C1 segment of cervical spinal cord (tissue), 14 donors: ENCODE measurements around the gene SH3BGRL3.

Source experiments
- DNase-seq, 14 donors: peaks; one replicate each; lab custom pipeline; 2025; lab: John Stamatoyannopoulos, UW

Gene SH3BGRL3

DNA sequence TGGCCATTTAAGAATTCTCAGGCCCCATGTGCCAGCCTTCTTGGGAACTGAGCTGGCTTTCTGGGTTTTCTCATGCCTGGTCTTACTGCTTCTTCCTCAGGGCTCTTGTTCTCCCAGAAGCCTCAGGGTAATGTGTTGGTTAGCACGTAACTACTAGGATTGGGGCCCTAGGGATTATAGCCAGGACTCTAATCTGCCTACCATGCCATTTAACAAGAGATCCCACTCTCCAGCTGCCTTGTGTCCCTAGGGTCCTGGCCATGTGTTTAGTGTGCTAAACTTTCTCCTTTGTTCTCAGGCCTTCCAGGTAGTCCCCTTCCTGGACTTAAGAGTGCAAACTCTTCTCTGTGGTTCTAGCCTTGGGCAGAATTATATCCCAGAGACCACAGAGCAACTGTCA is 2.2 kb upstream of the SH3BGRL3 start:
- DNase-seq, result no peak

DNA sequence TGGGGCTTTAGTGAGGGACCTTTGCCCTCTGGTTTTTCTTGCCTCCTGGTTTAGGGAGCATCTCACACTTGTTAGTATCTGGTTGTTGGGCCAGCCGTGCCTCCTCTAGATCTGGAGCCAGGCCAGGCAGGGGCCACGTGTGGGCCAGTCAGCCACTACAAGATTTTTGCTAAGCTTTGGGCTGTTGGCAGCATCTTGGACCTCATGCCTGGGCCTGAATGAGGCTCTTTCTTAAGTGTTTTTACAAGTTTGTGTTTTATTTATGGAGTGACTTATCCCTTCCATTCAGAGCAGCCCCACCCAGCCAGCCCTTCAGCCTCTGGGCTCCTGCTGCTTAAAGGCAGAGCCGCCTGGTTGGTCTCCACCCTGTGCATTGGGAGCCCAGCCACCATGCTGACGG is 1.6 kb upstream of the SH3BGRL3 start:
- peak in 5 of 14 donors; percentile 19 to 58 (median 27) for DNase-seq

DNA sequence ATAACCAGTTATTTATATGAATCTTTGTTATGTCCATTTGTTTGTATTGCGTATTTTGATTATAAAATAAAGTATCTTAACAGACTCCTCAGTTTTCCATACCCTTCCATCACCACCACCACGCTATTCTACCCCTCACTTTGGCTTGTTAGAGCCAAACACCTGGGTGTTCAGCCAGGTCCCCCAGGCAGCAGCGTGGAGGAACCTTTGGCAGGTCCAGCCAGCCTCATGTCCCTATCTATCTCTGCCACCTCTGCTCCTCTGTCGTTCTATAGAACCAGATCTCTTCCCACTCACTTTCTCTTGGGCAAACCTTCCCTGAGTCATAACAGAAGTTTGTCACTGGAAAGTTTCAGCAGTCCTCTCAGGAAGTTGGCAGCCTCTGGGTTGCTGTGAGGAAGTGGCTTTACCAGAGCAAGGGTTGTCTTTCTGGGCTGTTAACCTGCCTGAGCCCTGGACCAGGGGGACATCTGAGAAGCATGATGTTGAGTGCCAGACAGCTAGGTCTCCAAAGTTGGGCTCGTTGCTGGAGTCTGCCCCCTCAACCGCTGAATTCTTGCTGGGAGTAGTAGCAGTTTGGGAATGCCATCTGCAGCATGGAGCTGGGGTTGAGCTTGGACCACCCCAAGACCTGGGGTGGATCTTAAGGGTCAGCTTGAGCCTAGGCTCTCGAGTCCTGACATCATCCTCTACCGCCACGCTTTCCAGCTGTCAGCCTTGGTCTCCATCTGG is 996 bp upstream of the SH3BGRL3 start:
- DNase-seq, result peak in 2 of 14 donors; percentile 18 to 22

DNA sequence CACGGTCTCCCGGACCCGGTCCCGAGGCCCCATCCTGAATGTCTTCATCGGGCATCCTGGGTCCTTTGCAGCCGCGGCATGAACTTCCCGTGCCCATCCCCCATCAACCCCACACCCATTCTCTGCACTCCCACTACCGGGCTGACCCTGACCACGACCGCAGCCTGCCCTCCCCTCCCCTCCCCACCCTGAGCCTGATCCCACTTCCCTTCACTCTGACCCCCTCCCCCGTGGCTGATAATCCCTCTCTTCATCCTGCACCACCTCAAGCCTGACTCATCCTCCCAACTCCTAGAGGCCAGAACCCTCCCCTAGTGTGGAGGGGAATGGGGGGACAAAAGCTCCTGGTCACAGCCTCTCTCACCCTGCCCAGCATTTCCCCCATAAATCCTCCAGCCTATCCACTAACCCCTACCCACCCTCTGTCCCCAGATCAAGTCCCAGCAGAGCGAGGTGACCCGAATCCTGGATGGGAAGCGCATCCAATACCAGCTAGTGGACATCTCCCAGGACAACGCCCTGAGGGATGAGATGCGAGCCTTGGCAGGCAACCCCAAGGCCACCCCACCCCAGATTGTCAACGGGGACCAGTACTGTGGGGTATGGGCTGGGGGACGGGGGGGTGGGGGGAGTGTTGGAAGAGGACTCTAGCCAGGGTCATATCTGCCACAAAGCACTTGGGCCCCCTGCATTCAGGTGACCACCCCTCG is 602 bp downstream of the SH3BGRL3 start:
- peak in 2 of 14 donors; percentile 29 to 43 for DNase-seq

DNA sequence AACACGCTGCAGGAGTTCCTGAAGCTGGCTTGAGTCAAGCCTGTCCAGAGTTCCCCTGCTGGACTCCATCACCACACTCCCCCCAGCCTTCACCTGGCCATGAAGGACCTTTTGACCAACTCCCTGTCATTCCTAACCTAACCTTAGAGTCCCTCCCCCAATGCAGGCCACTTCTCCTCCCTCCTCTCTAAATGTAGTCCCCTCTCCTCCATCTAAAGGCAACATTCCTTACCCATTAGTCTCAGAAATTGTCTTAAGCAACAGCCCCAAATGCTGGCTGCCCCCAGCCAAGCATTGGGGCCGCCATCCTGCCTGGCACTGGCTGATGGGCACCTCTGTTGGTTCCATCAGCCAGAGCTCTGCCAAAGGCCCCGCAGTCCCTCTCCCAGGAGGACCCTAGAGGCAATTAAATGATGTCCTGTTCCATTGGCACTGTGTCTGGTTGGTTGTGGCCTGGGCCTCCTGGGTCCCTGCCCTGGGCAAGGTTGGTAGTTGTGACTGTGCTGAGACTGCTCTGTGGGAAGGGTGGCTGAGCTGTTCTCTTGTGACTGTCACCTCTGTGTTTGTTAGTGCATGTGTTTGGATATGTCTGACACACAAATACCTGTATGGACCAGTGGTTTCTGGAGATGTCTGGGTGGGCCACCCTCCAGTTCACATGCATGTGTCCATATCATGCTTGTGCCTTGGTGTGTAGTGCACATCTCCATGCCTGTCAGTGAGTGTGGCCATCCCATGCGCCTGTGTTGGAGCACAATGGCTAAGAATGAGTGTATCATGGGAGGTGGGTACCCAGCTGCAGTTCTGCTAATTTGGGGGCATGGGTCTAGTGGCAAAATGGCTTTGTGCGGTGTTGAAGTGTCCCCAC is 1.4 kb downstream of the SH3BGRL3 start:
- DNase-seq, result no peak

DNA sequence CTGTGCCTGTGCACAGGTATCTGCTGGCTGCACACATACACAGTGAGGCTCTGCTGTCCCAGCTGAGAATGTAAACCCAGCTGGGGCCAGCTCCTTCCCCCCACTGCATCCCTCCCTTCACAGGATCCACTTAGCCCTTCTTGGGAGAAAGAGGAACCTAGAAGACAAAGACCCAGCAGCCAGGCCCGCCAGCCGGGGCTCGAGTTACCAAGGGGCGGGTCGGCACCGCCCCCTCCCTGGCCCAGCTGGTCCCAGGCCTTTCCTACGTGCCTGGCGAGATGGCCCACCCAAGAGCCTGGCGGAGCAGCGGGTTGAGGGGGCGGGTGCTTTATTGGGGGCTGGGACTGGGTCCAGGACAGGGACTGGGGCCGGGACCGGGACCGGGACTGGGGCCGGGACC is 2.1 kb downstream of the SH3BGRL3 start:
- DNase-seq, result no peak

DNA sequence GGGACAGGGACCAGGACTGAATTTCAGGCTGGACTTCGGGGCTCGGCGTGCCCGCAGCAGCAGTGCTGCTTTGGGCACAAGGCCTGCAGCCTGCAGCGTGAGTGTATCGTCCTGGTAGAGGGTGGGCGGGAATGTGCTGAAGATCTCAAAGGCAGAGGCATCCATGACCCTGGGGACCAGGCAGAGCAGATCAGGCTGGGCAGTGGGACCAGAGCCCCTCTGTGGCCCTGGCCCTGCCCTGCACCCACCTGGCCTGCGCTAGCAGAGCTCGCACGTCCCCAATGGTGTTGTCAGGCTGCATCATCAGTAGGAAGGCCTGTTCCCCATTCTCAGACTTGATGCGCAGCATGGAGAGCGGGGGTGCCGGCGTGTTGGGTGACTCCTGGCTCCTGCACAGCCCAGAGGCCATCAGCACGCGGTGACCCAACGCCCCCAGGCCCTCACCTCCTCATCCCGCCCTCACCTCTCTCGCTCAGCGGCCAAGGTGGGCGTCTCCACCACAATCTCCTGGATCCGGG is 2.6 kb downstream of the SH3BGRL3 start:
- DNase-seq, result no peak

DNA sequence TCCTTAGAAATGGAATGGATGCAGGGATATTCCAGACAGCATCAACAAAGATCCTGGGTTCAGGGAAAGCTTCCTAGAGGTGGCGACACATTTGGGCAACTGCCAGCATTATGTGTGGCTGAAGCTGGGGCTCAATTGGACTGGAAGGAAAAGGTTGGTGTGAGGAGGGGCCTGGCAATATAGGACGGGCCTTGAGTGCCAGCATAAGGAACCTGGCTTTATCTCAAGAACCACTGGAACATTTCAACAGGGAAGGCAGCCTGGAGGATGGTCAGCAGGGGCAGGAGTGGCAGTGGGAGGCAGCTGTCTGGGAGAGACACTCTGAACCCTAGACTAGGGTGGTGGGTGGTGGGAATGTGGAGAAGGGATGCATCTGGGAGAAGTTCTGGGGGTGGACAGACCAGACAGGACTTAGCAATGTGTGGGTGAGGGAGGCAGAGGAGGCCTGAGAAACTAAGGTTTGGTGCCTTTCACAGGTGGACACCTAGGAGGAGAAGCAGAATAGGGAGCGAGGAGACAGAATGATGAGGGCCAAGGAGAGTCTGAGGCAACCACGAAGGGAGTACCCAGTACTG is 3.5 kb downstream of the SH3BGRL3 start:
- DNase-seq, result no peak

DNA sequence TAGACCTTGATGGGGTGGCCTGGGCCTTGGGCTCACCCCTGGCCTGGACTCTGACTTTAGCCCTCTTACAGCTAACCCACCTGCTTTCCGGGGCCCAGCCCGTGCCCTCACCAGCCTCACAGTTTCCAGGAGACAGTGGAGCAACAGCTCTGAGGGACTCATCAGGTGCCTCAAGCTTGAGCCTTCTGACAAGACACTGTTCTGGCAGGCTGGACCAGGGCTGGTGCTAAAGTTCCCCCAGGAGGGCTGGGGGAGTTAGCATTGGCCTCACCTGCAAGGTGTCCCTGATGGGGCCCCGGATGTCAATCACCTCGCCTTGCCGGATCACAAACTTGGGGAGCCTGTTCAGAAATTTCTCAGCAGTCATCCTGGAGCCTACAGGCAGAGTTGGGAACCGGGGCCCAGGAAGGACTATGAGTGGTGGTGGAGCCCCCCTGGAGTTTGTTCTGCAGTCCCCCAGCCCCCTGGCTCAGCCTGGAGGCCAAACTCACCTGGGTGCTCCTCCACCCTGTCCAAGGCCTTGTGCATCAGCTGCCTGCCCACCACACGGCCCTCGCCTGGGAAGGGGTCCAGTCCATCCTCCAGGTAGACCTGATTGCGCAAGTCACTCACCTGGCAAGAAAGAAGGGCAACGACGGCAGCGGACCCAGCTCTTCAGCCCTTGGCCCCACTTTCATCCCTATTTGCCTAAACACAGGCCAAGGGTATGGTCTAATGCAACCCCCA is 4.1 kb downstream of the SH3BGRL3 start:
- no peak for DNase-seq

DNA sequence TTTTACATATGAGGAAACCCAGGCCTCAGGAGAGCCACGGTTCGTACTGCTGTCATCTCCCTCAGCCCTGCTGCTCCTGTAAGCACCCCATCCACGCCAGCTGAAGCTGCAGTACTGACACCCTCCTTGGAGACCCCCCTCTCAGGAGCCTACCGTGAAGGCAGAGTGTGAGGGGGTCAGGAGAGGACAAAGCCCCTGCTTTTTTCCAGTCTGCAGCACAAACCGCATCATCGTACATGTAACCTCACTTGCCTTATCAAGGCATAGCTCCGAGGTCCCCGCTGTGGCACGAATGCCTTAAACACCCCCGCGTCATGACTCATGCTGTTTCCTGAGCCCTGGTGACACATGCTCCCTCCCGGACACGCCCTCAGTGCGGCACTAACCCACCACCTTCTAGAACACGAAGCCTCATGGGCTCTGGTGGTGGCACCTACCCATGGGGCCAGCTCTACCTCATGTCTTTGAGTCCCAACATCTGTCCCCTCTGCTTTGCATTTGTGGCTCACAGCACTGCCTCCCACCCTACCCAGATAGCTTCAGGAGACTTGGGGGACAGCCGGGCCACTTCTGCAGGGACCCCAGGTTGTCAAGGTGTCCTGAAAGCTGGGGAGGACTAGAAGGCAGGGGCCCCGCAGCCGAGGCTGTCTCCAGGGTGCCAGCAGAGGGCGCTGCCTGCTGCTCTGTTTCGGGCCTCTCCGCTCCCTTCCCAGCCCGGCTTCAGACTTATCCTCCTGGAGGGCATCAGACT is 4.9 kb downstream of the SH3BGRL3 start:
- DNase-seq, result peak in 3 of 14 donors; percentile 5 to 41 (median 28)

DNA sequence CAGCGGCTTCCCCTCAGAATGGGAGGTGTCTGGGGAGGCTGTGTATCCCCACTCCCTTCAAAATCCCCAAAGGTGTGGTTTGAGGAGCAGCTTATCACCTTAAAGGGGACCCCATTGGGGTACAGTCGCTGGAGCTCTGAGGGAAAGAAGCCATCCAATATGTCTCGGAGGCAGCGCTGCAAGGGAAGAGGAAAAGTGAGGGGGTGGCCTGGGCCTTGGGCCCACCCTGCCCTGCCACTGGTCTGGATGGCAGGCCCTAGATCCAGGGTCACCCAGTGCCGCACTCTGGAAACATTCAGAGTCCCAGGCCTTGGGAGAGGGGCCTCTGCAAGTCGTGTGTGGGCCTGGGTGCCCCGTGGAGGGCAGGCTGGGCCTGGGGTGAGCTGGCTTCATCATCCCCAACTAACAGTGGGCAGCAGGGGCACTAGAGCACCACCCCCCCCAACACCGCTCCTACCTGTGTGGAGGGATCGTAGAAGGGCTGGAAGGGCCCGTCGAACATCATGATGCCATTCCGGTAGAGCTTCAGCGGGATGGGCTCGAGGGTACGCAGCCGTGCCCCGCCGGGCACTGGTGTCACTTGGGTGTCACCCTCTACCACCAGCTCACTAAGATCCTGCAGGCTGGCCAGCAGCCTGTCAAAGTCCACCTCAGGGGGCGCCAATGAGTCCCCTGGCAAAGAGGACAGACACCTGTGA is 5.6 kb downstream of the SH3BGRL3 start:
- DNase-seq, result no peak

DNA sequence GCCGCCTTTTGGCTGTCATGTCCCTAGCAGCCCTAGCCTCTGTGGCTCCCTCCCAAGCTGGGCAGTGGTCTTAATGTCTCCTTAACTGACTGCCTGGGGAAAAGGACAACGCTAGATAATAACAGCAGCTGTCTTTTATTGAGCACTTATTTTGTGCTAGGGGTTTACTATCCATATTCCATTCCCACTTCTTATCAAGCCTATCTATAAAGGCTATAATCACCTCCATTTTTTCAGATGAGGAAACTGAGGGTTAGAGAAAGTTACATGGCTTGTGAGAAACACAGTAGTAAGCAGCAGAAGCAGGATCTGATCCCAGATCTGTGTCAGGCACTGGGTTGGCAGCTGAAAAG is 6.2 kb downstream of the SH3BGRL3 start:
- no peak for DNase-seq

DNA sequence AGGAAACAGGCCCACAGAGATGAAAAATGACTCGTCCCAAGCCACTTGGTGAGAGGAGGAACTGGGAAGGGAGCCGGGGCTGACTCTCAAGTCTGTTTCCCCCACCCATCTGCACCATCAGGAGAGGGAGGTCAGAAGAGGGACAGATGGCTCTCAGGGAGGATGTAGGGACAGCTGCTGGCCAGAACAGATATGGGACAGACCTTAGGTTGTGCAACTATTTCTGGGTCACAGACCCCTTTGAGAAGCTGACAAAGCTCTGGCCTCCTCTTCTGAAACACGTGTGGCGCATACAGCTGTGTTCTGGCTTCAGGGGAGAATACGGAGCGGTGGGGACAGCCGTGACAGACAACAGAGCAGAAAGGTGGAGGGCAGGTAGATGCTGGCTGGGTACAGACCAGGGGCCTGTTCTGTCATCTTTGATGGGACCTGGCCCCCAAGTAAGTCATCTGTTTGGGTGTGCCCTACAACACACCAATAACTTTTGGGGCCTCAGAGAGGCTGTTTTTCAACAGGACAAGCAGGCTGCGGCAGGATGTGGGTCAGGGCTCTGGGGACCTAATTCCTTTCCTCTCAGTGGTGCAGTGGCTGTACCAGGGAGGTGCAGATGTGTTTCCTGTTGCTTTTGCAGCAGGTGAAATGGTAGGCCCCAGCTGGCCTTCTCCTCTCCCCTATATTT is 7.3 kb downstream of the SH3BGRL3 start:
- no peak for DNase-seq

DNA sequence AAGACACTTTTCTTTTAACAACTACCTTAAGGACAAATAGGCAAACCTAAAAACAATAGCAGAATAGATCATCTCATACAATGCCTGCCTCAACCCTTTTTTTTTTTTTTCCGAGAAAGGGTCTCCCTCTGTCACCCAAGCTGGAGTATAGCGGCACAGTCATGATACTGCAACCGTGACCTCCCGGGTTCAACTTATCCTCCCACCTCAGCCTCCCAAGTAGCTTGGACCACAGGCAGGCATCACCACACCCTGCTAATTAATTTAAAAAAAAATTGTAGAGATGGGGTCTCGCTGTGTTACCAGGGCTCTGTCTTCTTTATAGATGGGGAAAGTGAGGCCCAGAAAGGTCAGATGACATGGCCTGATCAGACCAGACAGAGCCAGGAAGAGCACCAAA is 7.9 kb downstream of the SH3BGRL3 start:
- no peak for DNase-seq

DNA sequence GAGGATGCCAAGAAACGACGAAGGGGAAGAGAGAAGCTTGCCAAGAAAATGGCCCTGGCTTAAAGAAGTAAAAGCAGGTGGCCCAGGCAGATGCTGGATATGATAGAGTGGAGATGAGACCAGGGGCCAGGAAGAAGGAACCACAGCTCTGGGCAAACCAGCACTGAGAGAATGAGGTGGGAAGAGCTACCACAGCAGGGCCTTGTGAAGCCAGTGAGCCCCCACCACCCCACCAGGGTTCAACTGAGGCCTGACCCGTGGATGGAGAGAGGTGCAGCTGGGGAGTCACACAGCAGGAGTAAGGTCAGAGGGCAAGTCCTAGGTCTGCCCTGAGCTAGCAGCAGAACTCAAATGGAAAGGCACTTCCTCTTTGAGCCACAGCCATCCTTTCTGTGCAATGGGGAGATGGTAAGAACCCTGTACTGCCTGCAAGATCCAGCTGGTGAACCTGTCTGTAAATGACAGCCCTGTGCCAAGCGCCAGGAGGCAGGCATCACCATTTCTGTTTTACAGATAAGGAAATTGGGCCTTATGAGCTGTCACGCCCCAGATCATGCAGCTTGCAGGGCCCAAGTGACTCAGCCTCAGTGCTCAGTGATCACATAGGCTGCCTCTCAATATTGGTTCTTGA is 8.5 kb downstream of the SH3BGRL3 start:
- DNase-seq, result no peak

DNA sequence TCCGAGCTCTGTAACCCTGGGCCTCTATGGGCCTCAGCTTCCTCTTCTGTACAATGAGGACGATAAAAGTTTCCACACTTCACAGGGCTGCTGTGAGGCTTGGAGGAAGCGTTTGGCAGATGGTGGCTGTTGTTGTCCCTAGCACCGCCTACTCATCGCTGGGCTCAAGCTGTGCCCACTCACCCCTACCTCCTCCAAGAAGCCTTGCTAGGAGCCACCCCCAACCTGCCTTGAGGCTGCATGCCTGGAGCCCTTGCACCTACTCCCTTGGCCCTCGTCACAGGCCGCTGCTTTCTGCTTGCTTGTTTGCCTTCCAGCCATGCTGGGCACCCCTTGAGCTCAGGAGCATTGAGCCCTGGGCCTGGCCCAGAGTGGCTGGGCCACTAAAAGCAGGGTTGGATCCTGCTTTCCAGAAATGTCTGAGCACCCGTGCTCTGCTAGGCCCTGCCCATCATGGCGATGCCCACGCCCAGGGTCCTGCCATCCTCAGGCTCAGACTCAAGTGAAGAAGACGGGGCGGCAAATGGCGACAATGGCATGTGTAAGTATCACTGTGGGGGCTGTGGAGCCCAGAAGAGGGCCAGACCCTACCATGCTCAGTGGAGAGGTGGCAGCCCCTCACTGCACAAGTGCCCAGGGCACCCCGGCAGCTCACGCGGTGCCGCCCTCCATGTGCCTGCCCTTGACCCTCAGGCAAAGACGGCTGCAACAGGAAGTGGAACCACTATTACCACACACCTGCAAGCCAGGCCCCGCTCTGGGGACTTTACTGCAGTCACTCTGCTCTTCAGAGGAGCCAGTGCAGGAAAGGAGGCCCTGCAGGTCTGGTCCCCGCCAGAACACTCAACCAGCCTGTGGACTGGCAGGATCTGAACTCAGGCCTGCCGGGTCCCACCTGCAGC is 9.5 kb downstream of the SH3BGRL3 start:
- no peak for DNase-seq

DNA sequence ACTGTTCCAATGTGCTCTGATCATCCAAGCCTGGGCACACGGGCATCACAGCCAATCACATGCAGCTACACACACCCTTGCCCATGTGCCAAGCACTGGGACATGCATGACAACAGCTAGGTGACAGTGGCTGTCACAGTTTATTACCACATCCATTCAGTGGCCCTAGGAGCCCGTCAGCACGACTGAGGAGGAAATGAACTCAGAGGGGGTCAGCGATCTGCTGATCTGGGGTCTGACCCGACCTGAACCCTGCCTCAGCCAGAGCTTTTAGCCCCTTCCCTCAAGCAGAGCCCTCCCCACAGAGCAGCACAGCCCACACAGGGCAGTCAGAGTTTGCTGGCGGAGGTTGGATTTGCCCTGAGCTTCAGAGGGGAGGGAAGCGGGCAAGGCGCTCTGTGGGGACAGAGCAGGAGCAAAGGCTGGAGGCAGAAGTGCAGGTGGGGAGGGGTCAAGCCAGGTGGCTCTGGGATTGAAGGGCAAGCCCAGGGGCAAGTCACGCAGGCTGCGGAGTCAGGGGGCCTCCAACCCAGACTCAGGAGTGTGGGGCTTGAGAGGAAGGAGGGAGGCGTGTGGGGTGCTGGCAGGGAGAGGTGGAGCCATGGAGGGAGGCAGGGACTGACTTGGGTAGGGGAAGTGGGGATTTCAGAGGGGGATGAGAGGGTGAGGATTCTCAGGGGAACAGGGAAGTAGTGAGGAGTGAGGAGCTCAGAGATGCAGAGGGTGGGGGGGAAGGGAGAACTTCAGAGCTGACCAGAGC is 10.4 kb downstream of the SH3BGRL3 start:
- no peak for DNase-seq
